H9 (cell line): Measurements from ENCODE around the gene KRTAP5-10. TPM values are rescaled to one million over a fixed set of nuclear protein-coding genes. Genes with fewer than 3 reads are reported as not detected.
"Not testable (repeated sequence)": the region's sequence is repeated elsewhere in the genome, so short reads cannot be mapped to it uniquely, and the experiment has no call there.

Experiments
- DNase-seq: peaks from one replicate; pipeline ENCODE4 v3.0.0-alpha.2; 2017
- H2AFZ ChIP-seq: one replicate; pipeline ENCODE4 v1.6.1; 2013; ENCODE audit warnings: mild to moderate bottlenecking, low read length, control low read depth, moderate library complexity
- H2AK5ac ChIP-seq: 2 replicates; pipeline ENCODE4 v1.6.1; 2013; ENCODE audit warnings: low read length, control low read depth, mixed read lengths; ENCODE audit not compliant: insufficient read length
- H2BK120ac ChIP-seq: one replicate; pipeline ENCODE4 v1.6.1; 2013; ENCODE audit warnings: low read depth, mild to moderate bottlenecking, low read length, control low read depth, inconsistent platforms; ENCODE audit not compliant: poor library complexity, severe bottlenecking
- H2BK12ac ChIP-seq: 2 replicates; pipeline ENCODE4 v1.6.1; 2013; ENCODE audit warnings: low read length, control low read depth, mixed read lengths, low read depth; ENCODE audit not compliant: insufficient read length
- H2BK15ac ChIP-seq: 2 replicates; pipeline ENCODE4 v1.6.1; 2013; ENCODE audit warnings: low read depth, low read length, control low read depth
- H2BK20ac ChIP-seq: one replicate; pipeline ENCODE4 v1.6.1; 2013; ENCODE audit warnings: low read depth, mild to moderate bottlenecking, low read length, control low read depth, inconsistent platforms; ENCODE audit not compliant: poor library complexity, severe bottlenecking
- H2BK5ac ChIP-seq: 2 replicates; pipeline ENCODE4 v1.6.1; 2013; ENCODE audit warnings: low read length, control low read depth, mixed read lengths; ENCODE audit not compliant: insufficient read length
- H3K14ac ChIP-seq: 2 replicates; pipeline ENCODE4 v1.6.1; 2013; ENCODE audit warnings: low read length, control low read depth; ENCODE audit not compliant: insufficient read depth
- H3K18ac ChIP-seq: 2 replicates; pipeline ENCODE4 v1.6.1; 2013; ENCODE audit warnings: low read depth, mild to moderate bottlenecking, mixed read lengths, low read length, control low read depth; ENCODE audit not compliant: insufficient read length
- H3K23ac ChIP-seq: 2 replicates; pipeline ENCODE4 v1.6.1; 2013; ENCODE audit warnings: low read length, control low read depth, mixed read lengths, low read depth; ENCODE audit not compliant: insufficient read length
- H3K23me2 ChIP-seq: 2 replicates; pipeline ENCODE4 v1.6.1; 2013; ENCODE audit warnings: low read depth, mild to moderate bottlenecking, mixed read lengths, low read length, control low read depth; ENCODE audit not compliant: insufficient read length, poor library complexity, severe bottlenecking
- H3K27ac ChIP-seq: 2 replicates; pipeline ENCODE4 v1.5.1; 2013; ENCODE audit warnings: low read length, control low read depth, mixed read lengths, low read depth; ENCODE audit not compliant: insufficient read length
- H3K27me3 ChIP-seq: 2 replicates; pipeline ENCODE4 v1.6.1; 2013; ENCODE audit warnings: low read length, control low read depth, inconsistent platforms; ENCODE audit not compliant: insufficient read depth
- H3K4ac ChIP-seq: 2 replicates; pipeline ENCODE4 v1.6.1; 2013; ENCODE audit warnings: low read depth, mild to moderate bottlenecking, control low read depth, inconsistent platforms, low read length, moderate library complexity
- H3K4me1 ChIP-seq: 2 replicates; pipeline ENCODE4 v1.6.1; 2013; ENCODE audit warnings: low read length, control low read depth, inconsistent platforms; ENCODE audit not compliant: insufficient read depth
- H3K4me2 ChIP-seq: 2 replicates; pipeline ENCODE4 v1.6.1; 2013; ENCODE audit warnings: low read length, control low read depth, mixed read lengths; ENCODE audit not compliant: insufficient read length, insufficient read depth
- H3K56ac ChIP-seq: 2 replicates; pipeline ENCODE4 v1.6.1; 2013; ENCODE audit warnings: low read depth, mild to moderate bottlenecking, mixed read lengths, low read length, control low read depth; ENCODE audit not compliant: insufficient read length
- H3K79me1 ChIP-seq: 2 replicates; pipeline ENCODE4 v1.6.1; 2013; ENCODE audit warnings: low read depth, mild to moderate bottlenecking, moderate library complexity, low read length, control low read depth, inconsistent platforms; ENCODE audit not compliant: insufficient read depth, poor library complexity, severe bottlenecking
- H3K79me2 ChIP-seq: 2 replicates; pipeline ENCODE4 v1.6.1; 2013; ENCODE audit warnings: low read length, control low read depth, inconsistent platforms; ENCODE audit not compliant: insufficient read depth
- H3K9ac ChIP-seq: 2 replicates; pipeline ENCODE4 v1.6.1; 2013; ENCODE audit warnings: low read length, control low read depth, mixed read lengths; ENCODE audit not compliant: insufficient read length; ENCODE audit errors: extremely low read depth
- H3K9me3 ChIP-seq: one replicate; pipeline ENCODE4 v1.6.1; 2013; ENCODE audit warnings: low read depth, low read length, inconsistent platforms; ENCODE audit not compliant: control insufficient read depth
- H3T11ph ChIP-seq: one replicate; pipeline ENCODE4 v1.6.1; 2013; ENCODE audit warnings: mild to moderate bottlenecking, low read length, control low read depth, inconsistent platforms
- H4K20me1 ChIP-seq: one replicate; pipeline ENCODE4 v1.6.1; 2013; ENCODE audit not compliant: control insufficient read depth, insufficient read length, insufficient read depth
- H4K5ac ChIP-seq: 2 replicates; pipeline ENCODE4 v1.6.1; 2013; ENCODE audit warnings: low read depth, mild to moderate bottlenecking, mixed read lengths, low read length, control low read depth; ENCODE audit not compliant: insufficient read length
- H4K8ac ChIP-seq: replicated peaks from 2 replicates; pipeline ENCODE4 v1.6.1; 2013; ENCODE audit warnings: low read length, control low read depth, mixed read lengths, low read depth; ENCODE audit not compliant: insufficient read length
- H4K91ac ChIP-seq: 2 replicates; pipeline ENCODE4 v1.6.1; 2013; ENCODE audit warnings: low read depth, mild to moderate bottlenecking, moderate library complexity, mixed read lengths, low read length, control low read depth; ENCODE audit not compliant: insufficient read length
- H3K27ac Mint-ChIP-seq, 3 experiments: 2 replicates in 2 of 3; 3 replicates in 1 of 3; pipeline ENCODE4 v1.8.0; 2020 to 2021; ENCODE audit warnings: mixed read lengths in 3 of 3, mild to moderate bottlenecking in 1 of 3, moderate library complexity in 1 of 3
- H3K27me3 Mint-ChIP-seq: 2 replicates; pipeline ENCODE4 v1.8.0; 2021; ENCODE audit warnings: low read depth, mild to moderate bottlenecking, moderate library complexity, mixed read lengths
- H3K36me3 Mint-ChIP-seq, 3 experiments: 2 replicates in 2 of 3; 3 replicates in 1 of 3; pipeline ENCODE4 v1.8.0; 2020 to 2021; ENCODE audit warnings: low read depth in 3 of 3, mixed read lengths in 3 of 3; ENCODE audit not compliant: insufficient read depth in 1 of 3
- H3K4me1 Mint-ChIP-seq, 2 experiments: 2 replicates each; pipeline ENCODE4 v1.8.0; 2020; ENCODE audit warnings: mixed read lengths in 2 of 2
- H3K4me3 Mint-ChIP-seq, 2 experiments: 2 replicates in 1 of 2; 3 replicates in 1 of 2; pipeline ENCODE4 v1.8.0; 2020 to 2021; ENCODE audit warnings: mild to moderate bottlenecking in 2 of 2, mixed read lengths in 2 of 2, moderate library complexity in 1 of 2
- H3K9me3 Mint-ChIP-seq, 2 experiments: 2 replicates in 1 of 2; 3 replicates in 1 of 2; pipeline ENCODE4 v1.8.0; 2020; ENCODE audit warnings: mild to moderate bottlenecking in 2 of 2, mixed read lengths in 2 of 2, moderate library complexity in 1 of 2
- whole genome bisulfite sequencing: extraction: QIAGEN DNeasy Blood & Tissue Kit; methylation state at CpG from one replicate; pipeline ENCODE4 v1.1.7; 2013; ENCODE audit warnings: missing lambda C conversion rate, low lambda C conversion rate, mixed read lengths; ENCODE audit not compliant: insufficient read length; ENCODE audit errors: extremely low coverage; 5-methylcytosine and 5-hydroxymethylcytosine counted together
- total RNA-seq: library from RNA; stranded (reverse); gene quantifications from 2 replicates; pipeline ENCODE4 v1.2.1, GENCODE V29; 2021

The KRTAP5-10 gene
- total RNA-seq, 1 experiment from 2014 or later, result not detected

DNA sequence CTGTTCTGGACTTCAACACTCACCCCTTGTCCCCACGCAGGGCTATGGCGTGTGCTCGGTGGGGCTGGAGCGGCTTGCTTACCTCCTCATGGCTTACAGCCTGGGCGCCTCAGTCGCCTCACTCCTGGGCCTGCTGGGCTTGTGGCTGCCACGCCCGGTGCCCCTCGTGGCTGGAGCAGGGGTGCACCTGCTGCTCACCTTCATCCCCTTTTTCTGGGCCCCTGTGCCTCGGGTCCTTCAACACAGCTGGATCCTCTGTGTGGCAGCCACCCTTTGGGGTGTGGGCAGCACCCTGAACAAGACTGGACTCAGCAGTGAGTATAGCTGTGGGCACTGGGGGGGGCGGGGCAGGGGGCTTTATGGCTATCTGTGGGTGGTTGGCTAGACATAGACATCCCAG is 37.9 kb downstream of the KRTAP5-10 start:
- H3T11ph ChIP-seq, H3K9me3 Mint-ChIP-seq, H3K4me3 Mint-ChIP-seq, H3K4me1 Mint-ChIP-seq, DNase-seq, H4K5ac ChIP-seq, H2AK5ac ChIP-seq, H3K27me3 ChIP-seq, H2BK12ac ChIP-seq, H3K23ac ChIP-seq, H2BK120ac ChIP-seq, H4K8ac ChIP-seq, H3K9me3 ChIP-seq, H2AFZ ChIP-seq, H3K14ac ChIP-seq, H3K79me1 ChIP-seq, H3K4ac ChIP-seq, H3K4me2 ChIP-seq, H3K18ac ChIP-seq, H4K20me1 ChIP-seq, H3K4me1 ChIP-seq, H3K36me3 Mint-ChIP-seq, H3K27ac Mint-ChIP-seq, H2BK20ac ChIP-seq, H2BK15ac ChIP-seq, H3K9ac ChIP-seq, H3K79me2 ChIP-seq, H2BK5ac ChIP-seq, H3K56ac ChIP-seq, H3K23me2 ChIP-seq, H4K91ac ChIP-seq, H3K27ac ChIP-seq: not testable (repeated sequence)
- no CpG with 5 or more reads among the region's 11 CpGs for WGBS
- H3K27me3 Mint-ChIP-seq, result peaks cover 52% of the 10 kb centered on the region
